Measurements from ENCODE around the gene ITPR3. TPM values are rescaled to one million over a fixed set of nuclear protein-coding genes. Genes with fewer than 3 reads are reported as not detected.

ITPR3 gene
- total and polyA plus RNA-seq, 2 of the 13 experiments (the other 11 are each of a cell fraction or from before 2014, with no cell fraction given): 3.8 to 21.4 TPM

- no peak for TF ChIP-seq NR3C1 (CRISPR knock-in tag; IDR thresholded peaks at IDR 0.05)
- TF ChIP-seq ZBTB25 (CRISPR knock-in tag; IDR thresholded peaks at IDR 0.05): no peak
- TF ChIP-seq HDAC6 (IDR thresholded peaks at IDR 0.05; ENCODE audit: low read depth, low read length): no peak
- no peak for TF ChIP-seq ZNF839 (CRISPR knock-in tag; IDR thresholded peaks at IDR 0.05; ENCODE audit: borderline replicate concordance)
- TF ChIP-seq SRSF4 (IDR thresholded peaks at IDR 0.05; ENCODE audit: low read depth, low read length, poor library complexity, severe bottlenecking): no peak
- peak; percentile 30; the same call in 1 of the 2 replicates for TF ChIP-seq KDM2A (CRISPR knock-in tag; IDR thresholded peaks at IDR 0.05; ENCODE audit: borderline replicate concordance, low read depth)
- no peak for TF ChIP-seq ZNF17 (CRISPR knock-in tag; IDR thresholded peaks at IDR 0.05)
- TF ChIP-seq RNF2 (conservative IDR thresholded peaks at IDR 0.05; ENCODE audit: low read depth): no peak
- TF ChIP-seq ZNF350 (CRISPR knock-in tag; IDR thresholded peaks at IDR 0.05; ENCODE audit: borderline replicate concordance, low read depth): no peak
- no peak for TF ChIP-seq RBFOX2 (IDR thresholded peaks at IDR 0.05; ENCODE audit: low read depth, low read length)
- no peak for TF ChIP-seq ZNF263 (CRISPR knock-in tag; IDR thresholded peaks at IDR 0.05)
- TF ChIP-seq ZBTB46 (CRISPR knock-in tag; IDR thresholded peaks at IDR 0.05; ENCODE audit: borderline replicate concordance): no peak
- no peak for TF ChIP-seq PBX2 (CRISPR knock-in tag; IDR thresholded peaks at IDR 0.05)
- TF ChIP-seq CC2D1A (CRISPR knock-in tag; IDR thresholded peaks at IDR 0.05): no peak
- TF ChIP-seq GTF2F1 (IDR thresholded peaks at IDR 0.05; ENCODE audit: low read length): no peak
- no peak for TF ChIP-seq SOX6 (IDR thresholded peaks at IDR 0.05)
- 0 out of 2 replicates have a peak, but pooled peaks have one; percentile 10 for TF ChIP-seq SOX6 (CRISPR knock-in tag; IDR thresholded peaks at IDR 0.05)
- no peak for TF ChIP-seq CERS6 (CRISPR knock-in tag; IDR thresholded peaks at IDR 0.05)
- no peak for TF ChIP-seq HMG20B (CRISPR knock-in tag; conservative IDR thresholded peaks at IDR 0.05)
- no peak for TF ChIP-seq EED (CRISPR knock-in tag; IDR thresholded peaks at IDR 0.05)
- TF ChIP-seq ZKSCAN8 (CRISPR knock-in tag; IDR thresholded peaks at IDR 0.05; ENCODE audit: borderline replicate concordance): no peak
- TF ChIP-seq ISL2 (CRISPR knock-in tag; IDR thresholded peaks at IDR 0.05): no peak
- TF ChIP-seq DBP (CRISPR knock-in tag; IDR thresholded peaks at IDR 0.05; ENCODE audit: not compliant biosample characterization): no peak
- no peak for TF ChIP-seq MED1 (CRISPR knock-in tag; IDR thresholded peaks at IDR 0.05)
- no peak for TF ChIP-seq RARG (CRISPR knock-in tag; IDR thresholded peaks at IDR 0.05; ENCODE audit: low read depth)
- no peak for TF ChIP-seq ZNF256 (CRISPR knock-in tag; conservative IDR thresholded peaks at IDR 0.05)
- no peak for TF ChIP-seq ZNF333 (CRISPR knock-in tag; IDR thresholded peaks at IDR 0.05; ENCODE audit: borderline replicate concordance)
These were observed 728 bp downstream of the ITPR3 start (continued) for GRCh38 chr6:33621711-33622388.

Measured in HepG2 (cell line).